Mesothelial cell of epicardium (in vitro differentiated cells): ENCODE data around the gene BATF. TPM values are rescaled to one million over a fixed set of nuclear protein-coding genes. Genes with fewer than 3 reads are reported as not detected.

ENCODE experiments used
- DNase-seq, 2 experiments: peaks; one replicate each; pipeline ENCODE4 v3.0.0; 2021; ENCODE audit warnings: low spot score in 2 of 2; ENCODE audit not compliant: unreplicated experiment in 2 of 2
- H3K27ac Mint-ChIP-seq: 2 replicates; pipeline ENCODE4 v1.8.0; 2021; ENCODE audit warnings: mixed read lengths
- H3K27me3 Mint-ChIP-seq: 2 replicates; pipeline ENCODE4 v1.8.0; 2021; ENCODE audit warnings: low read depth, mixed read lengths
- H3K36me3 Mint-ChIP-seq: 2 replicates; pipeline ENCODE4 v1.8.0; 2021; ENCODE audit warnings: mixed read lengths
- H3K4me1 Mint-ChIP-seq: 2 replicates; pipeline ENCODE4 v1.8.0; 2021; ENCODE audit warnings: mixed read lengths
- H3K4me3 Mint-ChIP-seq: 2 replicates; pipeline ENCODE4 v1.8.0; 2021; ENCODE audit warnings: mild to moderate bottlenecking, moderate library complexity, mixed read lengths
- H3K9me3 Mint-ChIP-seq: 2 replicates; pipeline ENCODE4 v1.8.0; 2021; ENCODE audit warnings: mixed read lengths
- total RNA-seq: library from RNA; stranded (reverse); gene quantifications from 3 replicates; pipeline ENCODE4 v1.2.1, GENCODE V29; 2021
- TF ChIP-seq, protein P1 (sequence below): fragments of 200-600 bp; sonication (generic); IDR thresholded peaks from one replicate; pipeline ENCODE4 v1.5.0; 2021; ENCODE audit warnings: antibody characterized with exemption; ENCODE audit not compliant: unreplicated experiment

Gene BATF
- total RNA-seq, 1 donor from 2014 or later, result 1.4 TPM

DNA sequence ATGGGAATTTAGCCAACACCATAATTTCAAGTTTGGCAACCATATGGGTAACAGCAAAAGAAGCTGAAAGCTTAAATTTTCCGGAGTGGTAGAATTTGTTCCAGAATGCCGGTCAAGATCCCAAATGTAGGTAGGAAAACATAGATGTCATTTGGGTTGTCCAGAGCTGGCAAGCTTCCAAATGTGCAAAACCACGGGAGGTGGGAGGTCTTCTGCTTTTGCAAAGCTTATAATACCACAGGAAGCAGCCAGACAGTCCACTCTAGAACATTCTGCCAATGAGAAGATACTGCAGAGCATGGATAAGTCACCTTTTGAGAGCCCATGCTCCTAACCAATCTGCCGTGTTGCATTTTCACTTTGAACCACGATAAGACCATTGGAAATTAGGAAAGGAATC is 26.4 kb upstream of the BATF start:
- TF ChIP-seq, protein P1, sequence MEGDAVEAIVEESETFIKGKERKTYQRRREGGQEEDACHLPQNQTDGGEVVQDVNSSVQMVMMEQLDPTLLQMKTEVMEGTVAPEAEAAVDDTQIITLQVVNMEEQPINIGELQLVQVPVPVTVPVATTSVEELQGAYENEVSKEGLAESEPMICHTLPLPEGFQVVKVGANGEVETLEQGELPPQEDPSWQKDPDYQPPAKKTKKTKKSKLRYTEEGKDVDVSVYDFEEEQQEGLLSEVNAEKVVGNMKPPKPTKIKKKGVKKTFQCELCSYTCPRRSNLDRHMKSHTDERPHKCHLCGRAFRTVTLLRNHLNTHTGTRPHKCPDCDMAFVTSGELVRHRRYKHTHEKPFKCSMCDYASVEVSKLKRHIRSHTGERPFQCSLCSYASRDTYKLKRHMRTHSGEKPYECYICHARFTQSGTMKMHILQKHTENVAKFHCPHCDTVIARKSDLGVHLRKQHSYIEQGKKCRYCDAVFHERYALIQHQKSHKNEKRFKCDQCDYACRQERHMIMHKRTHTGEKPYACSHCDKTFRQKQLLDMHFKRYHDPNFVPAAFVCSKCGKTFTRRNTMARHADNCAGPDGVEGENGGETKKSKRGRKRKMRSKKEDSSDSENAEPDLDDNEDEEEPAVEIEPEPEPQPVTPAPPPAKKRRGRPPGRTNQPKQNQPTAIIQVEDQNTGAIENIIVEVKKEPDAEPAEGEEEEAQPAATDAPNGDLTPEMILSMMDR, result no peak
- no peak for DNase-seq
- no peak overlapping the region for H3K27ac Mint-ChIP-seq
- H3K4me1 Mint-ChIP-seq, result peaks cover 4% of the 10 kb centered on the region
- H3K9me3 Mint-ChIP-seq, result no peaks in the 10 kb centered on the region
- no peak overlapping the region for H3K4me3 Mint-ChIP-seq
- H3K27me3 Mint-ChIP-seq, result no peaks in the 10 kb centered on the region
- no peaks in the 10 kb centered on the region for H3K36me3 Mint-ChIP-seq

- Mint-ChIP-seq H3K9me3 (no peaks in the 10 kb centered on the region), H3K36me3 (no peaks in the 10 kb centered on the region), H3K4me3 (no peak overlapping the region), H3K4me1 (peaks cover 4% of the 10 kb centered on the region), H3K27me3 (no peaks in the 10 kb centered on the region), H3K27ac (no peak overlapping the region)
- DNase-seq, result no peak
- TF ChIP-seq, protein P1, result no peak
Measured at GRCh38 chr14:75496755-75497154, 25.5 kb upstream of the BATF start.

DNA sequence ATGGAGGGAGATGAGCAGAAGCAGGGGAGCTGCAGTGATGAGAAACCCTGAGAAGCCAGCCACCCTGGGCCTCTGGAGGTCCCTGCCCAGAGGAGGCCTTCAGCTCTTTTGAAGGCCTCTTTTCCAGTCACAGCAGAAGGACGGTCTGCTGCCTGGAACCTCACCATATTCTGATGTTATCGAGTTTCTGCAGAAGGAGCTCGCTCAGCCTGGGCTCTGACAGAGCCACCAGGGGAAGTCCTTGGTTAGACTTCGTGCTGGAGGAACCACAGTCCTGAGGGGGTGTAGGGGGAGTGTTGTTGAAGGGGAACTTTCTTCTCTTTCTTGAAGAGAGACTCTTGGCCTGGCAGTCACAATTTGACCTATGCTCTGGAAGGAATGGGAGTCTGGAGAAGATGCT is 25.1 kb upstream of the BATF start:
- DNase-seq, result no peak
- Mint-ChIP-seq H3K9me3 (no peaks in the 10 kb centered on the region), H3K27ac (no peak overlapping the region), H3K4me3 (no peak overlapping the region), H3K4me1 (peaks cover 4% of the 10 kb centered on the region), H3K27me3 (no peaks in the 10 kb centered on the region), H3K36me3 (no peaks in the 10 kb centered on the region)
- TF ChIP-seq, protein P1, result no peak

DNA sequence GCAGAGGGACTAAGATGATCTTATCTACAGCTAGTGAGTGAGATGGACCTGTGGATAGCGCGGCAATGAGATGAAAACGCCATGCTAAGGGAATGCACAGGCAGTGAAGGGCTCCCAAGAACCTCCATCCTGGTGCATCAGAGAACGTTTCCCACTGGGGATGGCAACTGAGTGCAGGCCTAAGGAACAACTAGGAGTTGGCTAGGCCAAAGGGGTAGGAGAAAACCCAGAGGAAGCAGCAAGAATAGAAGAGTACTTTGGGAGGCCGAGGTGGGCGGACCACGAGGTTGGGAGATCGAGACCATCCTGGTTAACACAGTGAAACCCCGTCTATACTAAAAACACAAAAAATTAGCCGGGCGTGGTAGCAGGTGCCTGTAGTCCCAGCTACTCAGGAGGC is 24.6 kb upstream of the BATF start:
- no peaks in the 10 kb centered on the region for H3K9me3 Mint-ChIP-seq
- peaks cover 4% of the 10 kb centered on the region for H3K4me1 Mint-ChIP-seq
- H3K27me3 Mint-ChIP-seq, result no peaks in the 10 kb centered on the region
- TF ChIP-seq, protein P1, result no peak
- no peak overlapping the region for H3K4me3 Mint-ChIP-seq
- no peaks in the 10 kb centered on the region for H3K36me3 Mint-ChIP-seq
- no peak for DNase-seq
- no peak overlapping the region for H3K27ac Mint-ChIP-seq

DNA sequence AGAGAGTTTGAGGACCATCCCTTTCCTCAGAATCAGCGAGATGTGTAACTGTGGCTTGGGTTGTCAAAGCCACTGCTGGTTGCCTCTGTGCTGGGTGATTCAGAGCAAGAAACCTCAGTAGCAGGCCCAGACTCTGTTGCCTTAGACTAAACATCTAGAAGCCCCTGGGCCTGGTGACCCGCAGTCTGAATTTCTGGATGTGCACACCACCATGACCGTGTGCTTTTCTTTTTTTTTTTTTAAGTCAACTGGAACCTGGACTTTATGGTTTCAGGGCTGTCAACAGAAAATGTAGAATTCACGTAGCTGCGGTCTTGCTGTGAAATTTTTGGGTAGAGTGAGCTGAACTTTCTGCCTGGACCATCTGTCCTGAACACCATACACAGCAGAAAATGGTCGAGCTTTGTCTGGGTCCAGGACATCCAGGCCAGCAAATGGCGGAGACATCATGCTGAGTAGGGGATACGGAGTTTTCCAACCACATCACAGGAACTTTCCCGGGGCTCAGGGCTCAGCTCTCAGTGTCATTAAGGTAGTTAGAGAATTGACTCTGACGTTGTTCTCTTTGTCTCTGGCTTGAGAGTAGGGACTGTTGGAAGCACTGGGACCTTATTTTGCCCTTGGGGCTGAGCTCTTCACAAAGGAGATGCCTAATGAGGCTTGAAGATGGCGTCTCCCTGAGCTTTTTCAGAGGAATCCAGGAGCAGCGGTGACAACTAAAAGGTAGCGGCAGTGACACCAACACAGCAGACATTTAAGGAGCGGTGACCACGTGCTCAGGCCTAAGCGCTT is 23.0 kb upstream of the BATF start:
- no peak for DNase-seq
- H3K27me3 Mint-ChIP-seq, result no peaks in the 10 kb centered on the region
- H3K36me3 Mint-ChIP-seq, result no peaks in the 10 kb centered on the region
- no peak overlapping the region for H3K27ac Mint-ChIP-seq
- no peaks in the 10 kb centered on the region for H3K4me1 Mint-ChIP-seq
- TF ChIP-seq, protein P1, result no peak
- H3K9me3 Mint-ChIP-seq, result peaks cover 4% of the 10 kb centered on the region
- no peak overlapping the region for H3K4me3 Mint-ChIP-seq
